Measurements from ENCODE around the gene SSBP3.

- TF ChIP-seq POLR2A (IDR thresholded peaks at IDR 0.05), result no peak
- no peak for TF ChIP-seq CTCF (IDR thresholded peaks at IDR 0.05)
Measured at GRCh38 chr1:54204199-54204598, 202.0 kb downstream of the SSBP3 start.
